Hematopoietic multipotent progenitor cell treated with erythropoietin and hydrocortisone succinate and interleukin-3 and kit ligand, for 17 days (in vitro differentiated cells): ENCODE measurements around the gene RBM8A.
"Not testable (repeated sequence)": the region's sequence is repeated elsewhere in the genome, so short reads cannot be mapped to it uniquely, and the experiment has no call there.

Source experiments
- DNase-seq: peaks from one replicate; pipeline ENCODE4 v3.0.0-alpha.2; 2015; ENCODE audit warnings: low spot score

The RBM8A gene

GRCh38 chr1:145956781-145957442 is 29.6 kb upstream of the RBM8A start:
- no peak for DNase-seq

GRCh38 chr1:145956361-145956760 is 29.1 kb upstream of the RBM8A start:
- DNase-seq = no peak

GRCh38 chr1:145955436-145955835 is 28.2 kb upstream of the RBM8A start:
- DNase-seq = no peak

- DNase-seq = no peak
Measured at GRCh38 chr1:145953861-145954260, 26.6 kb upstream of the RBM8A start.

- DNase-seq = no peak
Measured at GRCh38 chr1:145952903-145953302, 25.6 kb upstream of the RBM8A start.

- no peak for DNase-seq
Measured at GRCh38 chr1:145951526-145951925, 24.2 kb upstream of the RBM8A start.

- DNase-seq = no peak
Measured at GRCh38 chr1:145949219-145949618, 21.9 kb upstream of the RBM8A start.

- peak; percentile 3 for DNase-seq
Measured at GRCh38 chr1:145947551-145947950, 20.3 kb upstream of the RBM8A start.

- peak; percentile 3 for DNase-seq
Measured at GRCh38 chr1:145946477-145946986, 19.2 kb upstream of the RBM8A start.

- no peak for DNase-seq
Measured at GRCh38 chr1:145944532-145944931, 17.2 kb upstream of the RBM8A start.

- no peak for DNase-seq
Measured at GRCh38 chr1:145942871-145943270, 15.6 kb upstream of the RBM8A start.

- DNase-seq = peak; percentile 2
Measured at GRCh38 chr1:145942405-145942804, 15.1 kb upstream of the RBM8A start.

- no peak for DNase-seq
Measured at GRCh38 chr1:145937436-145937835, 10.2 kb upstream of the RBM8A start.

GRCh38 chr1:145936247-145936646 is 9.0 kb upstream of the RBM8A start:
- no peak for DNase-seq

- no peak for DNase-seq
Measured at GRCh38 chr1:145935708-145936107, 8.4 kb upstream of the RBM8A start.

GRCh38 chr1:145932522-145933009 is 5.3 kb upstream of the RBM8A start:
- not testable (repeated sequence) for DNase-seq

GRCh38 chr1:145927916-145928643 is 796 bp upstream of the RBM8A start:
- DNase-seq = no peak

GRCh38 chr1:145926686-145927062 is 610 bp downstream of the RBM8A start:
- no peak for DNase-seq

GRCh38 chr1:145922266-145922665 is 5.0 kb downstream of the RBM8A start:
- DNase-seq = no peak

GRCh38 chr1:145920297-145920696 is 7.0 kb downstream of the RBM8A start:
- not testable (repeated sequence) for DNase-seq

GRCh38 chr1:145918992-145919939 is 8.0 kb downstream of the RBM8A start:
- peak; percentile 17 for DNase-seq
